Hematopoietic multipotent progenitor cell (in vitro differentiated cells): ENCODE results near the gene NFAM1. TPM values are rescaled to one million over a fixed set of nuclear protein-coding genes. Genes with fewer than 3 reads are reported as not detected.

Source experiments
- DNase-seq, 3 donors: peaks; one replicate each; pipeline ENCODE4 v3.0.0-alpha.2; 2011 to 2015; ENCODE audit warnings: low read depth in 2 of 3, low spot score in 2 of 3
- total RNA-seq: library from RNA; depleted of rRNA; stranded (reverse); fragments of >200 nt; gene quantifications from one replicate; pipeline ENCODE4 v1.2.3, GENCODE V29; 2012

Gene NFAM1
- total RNA-seq, 1 donor = 3.0 TPM

DNA sequence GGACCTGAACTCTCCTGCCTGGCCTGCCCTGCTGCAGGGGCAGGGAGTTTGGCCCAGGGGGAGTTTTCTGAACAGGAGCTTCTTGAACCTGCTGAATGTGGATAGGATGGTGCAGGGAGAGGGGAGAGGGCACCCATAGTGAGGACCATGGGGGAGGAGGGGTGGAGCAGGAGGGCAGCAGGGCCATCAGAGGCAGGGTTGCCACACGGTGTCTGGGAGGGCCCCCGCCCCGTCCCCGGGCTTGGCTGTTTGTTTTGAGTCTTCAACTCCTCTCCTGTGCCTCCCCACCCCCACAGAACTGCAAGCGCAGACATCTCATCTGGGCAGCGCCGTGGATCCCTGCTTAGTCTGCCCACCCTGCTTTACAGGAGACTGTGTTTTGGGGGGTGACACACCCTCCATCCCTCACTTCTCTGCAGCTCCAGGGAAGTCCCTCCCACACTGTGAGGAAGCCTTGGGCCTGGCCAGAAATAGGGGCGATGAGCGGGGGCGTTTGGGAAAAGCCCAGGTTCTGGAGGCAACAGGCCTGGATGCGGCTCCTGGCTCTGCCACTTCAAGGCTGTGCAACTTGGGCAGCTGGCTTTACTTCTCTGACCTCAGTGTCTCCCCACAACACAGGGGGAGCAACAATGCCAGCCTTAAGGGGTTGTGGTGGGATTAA lies 14.4 kb downstream of the NFAM1 start:
- no peak for DNase-seq

DNA sequence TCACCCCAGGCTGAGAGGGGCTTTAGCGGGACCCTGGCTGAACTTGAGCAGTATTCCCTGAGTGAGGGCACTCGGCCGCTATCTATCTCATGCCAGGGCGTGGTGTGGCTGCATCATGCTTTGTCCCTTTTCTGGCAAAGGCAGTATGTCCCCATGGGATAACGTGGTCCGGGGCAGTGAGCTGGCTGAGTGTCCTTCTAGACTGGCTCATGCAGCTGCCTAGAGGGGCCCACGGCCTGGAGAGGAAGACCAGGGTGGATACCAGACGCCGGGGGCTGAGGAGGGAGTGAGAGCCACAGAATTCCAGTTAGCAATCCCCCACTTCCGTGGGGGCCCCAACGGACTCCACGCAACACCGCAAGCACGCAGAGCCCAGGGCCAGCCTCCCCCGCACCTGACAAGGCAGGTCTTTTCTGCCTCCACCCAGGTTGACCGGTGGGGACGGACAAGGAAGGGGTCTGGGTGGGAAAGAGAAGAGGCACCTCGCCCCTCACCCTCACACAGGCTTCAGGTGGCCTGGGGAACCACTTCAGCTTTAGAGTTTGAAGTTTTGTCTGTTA lies 15.5 kb downstream of the NFAM1 start:
- DNase-seq = no peak

DNA sequence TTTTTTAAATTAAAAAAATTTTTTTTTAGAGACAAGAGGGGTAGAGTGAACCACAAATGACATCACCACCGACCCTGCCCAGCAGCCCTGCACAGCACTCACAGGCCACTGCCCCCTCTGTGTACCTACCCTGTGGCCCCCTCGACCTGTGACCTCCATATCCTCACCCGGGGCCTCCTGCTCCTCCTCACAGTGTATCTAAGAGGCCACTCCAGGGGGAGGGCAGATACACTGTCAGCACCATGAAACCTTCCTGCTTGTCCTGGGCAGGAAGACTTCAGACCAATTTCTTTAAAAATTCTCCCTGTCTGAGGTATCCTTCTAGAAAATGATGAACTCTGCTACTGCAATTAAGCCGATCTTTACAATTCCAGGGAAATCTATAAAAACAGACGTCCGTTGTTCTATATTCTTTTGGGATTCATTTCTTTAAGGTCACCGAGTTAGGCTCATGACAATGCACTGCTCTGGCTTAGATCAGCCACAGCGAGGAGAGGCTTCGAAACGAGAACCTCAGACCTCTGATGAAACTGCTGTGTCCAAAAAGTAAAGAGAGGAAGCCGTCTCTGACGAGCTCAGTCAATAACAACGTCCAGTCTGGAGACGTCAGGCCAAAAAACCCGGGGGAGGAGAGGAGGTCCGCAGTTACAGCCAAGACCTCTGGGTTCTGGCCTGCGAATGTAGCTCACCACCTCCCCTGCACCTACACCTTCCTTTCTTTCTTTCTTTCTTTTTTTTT lies 17.5 kb downstream of the NFAM1 start:
- DNase-seq = no peak

- no peak for DNase-seq
These were observed 18.2 kb downstream of the NFAM1 start for GRCh38 chr22:42414021-42414420.

DNA sequence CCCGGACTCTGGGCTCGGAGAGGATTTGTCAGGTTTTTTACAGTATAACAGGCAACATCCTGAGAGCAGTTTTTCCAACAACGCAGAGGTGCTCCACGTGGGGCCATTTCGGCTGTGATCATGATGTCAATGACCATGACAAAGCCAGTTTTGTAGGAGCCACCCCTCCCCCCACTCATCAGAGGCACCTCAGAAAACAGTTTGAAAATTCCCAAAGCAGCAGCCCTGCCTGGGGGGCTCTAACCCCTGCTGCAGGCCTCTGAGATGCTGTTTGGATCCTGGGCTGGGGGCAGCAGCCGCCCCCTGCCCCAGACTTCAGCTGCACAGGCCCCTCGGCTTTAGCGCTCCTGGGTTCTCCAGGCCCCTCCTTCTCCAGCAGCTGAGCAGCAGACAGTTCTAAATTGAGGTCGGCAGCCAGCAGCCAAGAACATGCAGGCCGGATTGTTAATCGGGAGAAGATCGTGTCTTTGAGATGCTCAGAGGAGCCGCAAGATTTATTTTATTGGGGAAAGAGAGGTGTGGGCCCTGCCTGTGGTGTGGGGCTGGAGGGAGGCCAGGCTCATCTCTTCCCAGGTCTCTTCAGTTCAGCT lies 19.4 kb downstream of the NFAM1 start:
- DNase-seq = no peak

- no peak for DNase-seq
These were observed 21.5 kb downstream of the NFAM1 start for GRCh38 chr22:42410708-42411107.

DNA sequence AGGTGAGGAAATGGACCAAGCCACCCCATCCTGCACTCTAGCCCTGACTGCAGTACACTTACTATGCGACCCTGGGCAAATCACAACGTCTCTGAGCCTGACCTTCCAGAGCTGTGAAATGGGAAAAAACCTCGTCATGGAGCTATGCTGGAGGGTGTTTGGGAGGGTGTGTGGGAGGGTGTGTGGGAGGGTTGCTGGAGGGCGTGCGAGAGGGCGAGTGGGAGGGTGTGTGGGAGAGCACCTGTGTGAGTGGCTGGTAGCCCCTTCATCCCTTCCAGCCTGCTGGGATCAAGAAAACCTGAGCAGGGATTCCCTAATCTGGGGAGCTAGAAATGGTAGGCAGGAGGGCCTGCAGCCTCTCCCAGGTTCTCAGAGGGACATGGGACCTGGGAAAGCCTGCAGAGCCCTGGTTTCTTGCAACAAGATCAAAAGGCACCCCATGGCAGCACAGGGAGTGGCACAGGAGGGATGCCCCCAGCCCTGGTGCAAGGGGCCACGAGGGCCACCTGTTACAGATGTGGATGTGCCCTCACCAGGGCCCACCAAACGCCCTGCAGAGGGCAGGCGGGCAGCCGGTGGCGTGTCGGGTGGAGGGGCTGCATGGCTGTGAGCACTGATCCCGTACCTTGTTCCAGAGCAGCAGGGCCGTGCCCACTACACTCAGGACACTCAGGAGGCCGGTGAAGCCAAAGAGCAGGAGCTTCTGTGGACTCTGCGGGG lies 23.2 kb downstream of the NFAM1 start:
- DNase-seq = no peak

DNA sequence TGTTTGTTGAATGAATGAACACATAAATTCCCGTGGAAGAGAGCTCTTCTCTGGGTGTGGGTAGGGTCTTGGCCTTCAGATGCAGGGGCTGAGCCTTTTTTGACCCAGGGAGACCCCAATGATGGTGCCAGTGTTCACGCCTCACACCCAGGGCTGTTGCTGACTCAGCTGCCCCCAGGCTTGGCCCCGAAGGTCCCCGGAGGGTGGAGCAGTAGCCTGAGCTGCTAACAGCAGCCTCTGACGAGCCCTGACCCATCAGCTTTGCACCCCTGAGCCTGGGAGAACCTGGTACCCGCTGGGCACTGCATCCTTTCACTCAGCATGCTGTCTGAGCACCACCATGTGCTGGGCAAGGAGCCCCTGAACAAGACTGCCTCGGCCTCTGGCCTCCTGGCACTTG lies 23.9 kb downstream of the NFAM1 start:
- no peak for DNase-seq

DNA sequence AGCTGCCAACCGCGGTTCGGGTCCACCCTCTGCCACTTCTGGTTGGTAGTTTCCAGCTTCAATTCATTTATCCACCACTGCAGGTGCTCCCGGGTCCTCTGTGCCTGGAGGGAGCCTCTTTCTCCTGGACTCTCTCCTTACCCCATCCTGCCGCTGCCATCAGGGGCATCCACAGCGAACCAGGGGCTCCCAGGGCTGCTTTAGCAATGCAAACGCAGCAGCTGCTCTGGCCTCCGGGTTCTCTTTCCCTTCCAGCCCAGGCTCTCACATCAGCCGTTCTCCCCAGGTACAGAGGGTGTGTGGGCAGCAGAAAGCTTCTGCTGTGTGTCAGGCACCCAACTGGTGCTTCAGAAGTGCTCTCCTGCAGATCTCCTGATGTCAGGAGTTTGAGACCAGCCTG lies 27.9 kb downstream of the NFAM1 start:
- DNase-seq = no peak

DNA sequence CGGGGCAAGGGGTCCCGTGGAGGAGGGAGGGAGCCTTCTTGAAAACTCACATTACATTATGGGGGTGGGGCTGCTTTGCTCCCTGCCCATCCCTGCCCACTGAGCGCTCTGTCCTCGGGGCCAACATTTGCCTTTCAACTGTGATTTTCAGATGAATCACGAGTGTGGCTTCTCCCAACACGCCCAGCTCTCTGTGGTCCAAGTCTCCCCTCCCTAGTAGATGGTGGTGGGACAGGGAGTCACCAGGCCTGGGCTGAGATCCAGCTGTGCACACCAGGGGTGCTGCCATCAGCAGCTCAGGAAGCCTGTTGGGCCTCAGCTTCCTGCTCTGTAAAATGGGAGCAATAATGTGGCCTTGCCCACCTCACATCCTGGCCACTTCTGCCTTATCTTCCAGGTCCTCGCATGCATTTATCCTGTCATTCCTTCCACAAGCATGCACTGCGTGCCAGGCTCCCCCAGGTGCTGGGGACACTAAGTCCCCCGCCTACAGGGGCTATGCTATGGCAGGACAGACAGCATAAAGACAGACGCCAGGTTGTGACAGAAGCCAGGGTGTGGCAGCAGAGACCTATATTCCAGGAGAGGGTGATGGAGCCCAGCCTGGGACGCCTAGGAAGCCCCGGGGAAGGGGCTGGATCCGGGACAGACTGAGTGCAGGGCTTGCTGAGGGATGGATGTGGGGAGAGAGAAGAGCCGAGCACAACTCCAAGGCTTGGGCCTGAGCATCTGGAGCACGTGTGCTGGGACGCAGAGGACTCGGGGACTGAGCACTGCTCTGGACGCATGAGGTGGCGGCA lies 30.5 kb downstream of the NFAM1 start:
- no peak for DNase-seq

DNA sequence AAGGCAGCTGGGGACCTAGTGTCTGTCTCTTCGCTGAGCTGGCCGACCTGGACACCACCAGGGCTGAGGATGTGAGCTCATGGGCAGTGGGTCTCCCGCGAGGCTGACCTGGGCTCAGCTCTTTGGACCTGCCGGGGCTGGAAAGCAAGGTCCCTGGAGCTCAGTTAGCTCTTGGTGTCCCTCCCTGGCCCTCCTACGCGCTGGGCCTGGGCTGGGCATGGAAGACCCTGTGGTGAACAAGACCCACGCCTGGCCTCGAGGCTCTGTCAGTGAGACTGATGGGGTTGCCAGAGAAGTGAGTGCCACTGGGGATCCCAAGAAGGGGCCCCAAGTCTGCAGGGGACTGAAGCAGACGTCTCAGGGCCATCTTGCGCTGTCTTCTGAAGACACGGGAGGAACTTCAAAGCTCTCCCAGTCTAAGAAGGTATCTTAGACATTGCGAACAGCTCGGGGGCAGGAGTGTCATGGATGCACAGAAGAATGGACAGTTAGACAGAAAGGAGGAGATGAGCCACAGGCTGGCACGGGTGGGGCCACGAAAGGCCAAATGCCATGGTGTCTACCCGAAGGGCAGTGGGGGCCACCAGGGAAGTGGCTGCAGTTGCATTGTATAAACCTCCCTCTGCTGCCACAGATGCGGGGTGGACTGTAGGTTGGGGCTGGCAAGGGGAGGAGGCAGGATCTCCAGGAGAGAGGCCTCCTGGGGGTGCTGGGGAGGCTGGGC lies 31.2 kb downstream of the NFAM1 start:
- DNase-seq = no peak

GRCh38 chr22:42399315-42400271 lies 32.6 kb downstream of the NFAM1 start:
- peak in 2 of 3 donors; percentile 16 to 41 for DNase-seq

DNA sequence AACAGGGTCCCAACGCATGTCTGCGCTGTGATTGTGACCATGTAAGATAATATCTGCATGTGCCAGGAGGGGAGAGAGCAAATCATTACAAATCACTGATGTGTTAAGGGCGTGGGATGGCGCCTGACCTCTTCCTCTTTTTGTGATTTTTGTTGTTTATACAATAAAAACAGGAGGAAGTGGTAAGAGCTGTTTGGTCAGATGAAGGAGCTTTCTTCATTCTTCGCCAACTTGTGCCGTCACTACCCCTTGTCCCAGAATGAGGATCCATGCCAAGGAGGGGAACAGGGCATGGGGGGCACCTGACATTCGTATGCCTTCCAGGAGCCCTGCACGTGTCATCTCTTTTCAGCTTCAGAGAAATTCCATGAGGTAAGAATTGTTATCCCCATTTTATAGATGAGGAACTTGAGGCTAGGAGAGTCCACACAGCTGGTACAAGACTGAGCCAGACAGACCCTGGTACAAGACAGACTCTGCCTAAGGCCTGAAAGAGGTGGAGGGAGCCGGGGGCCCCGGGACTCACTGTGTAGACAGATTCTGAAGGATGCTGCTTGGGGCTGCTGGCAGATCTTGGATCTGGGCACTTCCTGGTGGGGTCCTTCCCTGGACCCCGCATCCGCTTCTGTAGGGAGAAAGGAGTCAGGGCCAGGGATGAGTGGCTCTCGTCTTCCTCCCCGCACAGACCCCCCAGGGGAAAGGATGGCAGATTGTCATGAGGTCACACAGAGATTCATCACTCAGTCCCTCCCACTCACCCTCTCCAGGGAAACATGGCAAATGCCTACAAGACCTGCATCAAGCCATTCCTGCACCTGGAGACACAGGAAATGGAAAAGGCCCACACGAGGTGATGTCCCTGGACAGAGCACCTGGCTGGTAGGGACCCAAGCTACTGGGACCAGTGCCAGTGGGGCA lies 34.6 kb downstream of the NFAM1 start:
- peak in 2 of 3 donors; percentile 81 to 92 for DNase-seq

DNA sequence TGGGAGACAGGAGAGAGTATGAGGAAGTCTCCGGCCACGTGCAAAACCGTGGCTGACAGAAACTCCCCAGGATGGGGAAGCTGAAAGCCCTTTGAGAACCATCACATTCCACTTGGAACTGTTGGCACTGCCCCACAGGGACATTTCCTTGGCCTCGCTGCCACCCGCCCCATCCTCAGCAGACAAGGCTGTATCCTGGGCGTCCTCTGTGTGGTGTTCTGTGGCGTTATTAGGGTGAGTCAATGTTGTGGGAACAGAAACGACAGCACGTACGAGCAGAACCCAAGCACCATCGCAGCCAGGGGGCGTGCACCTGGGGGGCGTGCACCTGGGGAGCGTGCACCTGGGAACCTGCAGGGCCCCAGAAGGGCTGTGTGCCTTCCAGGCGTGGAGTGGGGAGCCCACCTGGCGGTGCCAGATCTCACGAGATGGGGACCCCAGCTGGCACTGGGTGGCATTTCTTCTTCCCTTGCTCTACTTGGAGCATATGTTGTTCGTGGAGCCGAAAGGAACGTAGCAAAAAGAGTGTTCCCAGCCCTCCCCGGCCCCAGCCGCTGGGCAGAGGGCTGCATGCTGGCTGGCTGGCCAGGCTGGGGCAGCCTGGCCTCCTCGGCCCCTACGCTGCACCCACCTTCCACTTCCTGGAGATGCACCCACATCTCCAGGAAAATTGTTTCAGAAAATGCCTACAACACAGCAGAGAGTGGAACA lies 35.4 kb downstream of the NFAM1 start:
- no peak for DNase-seq

DNA sequence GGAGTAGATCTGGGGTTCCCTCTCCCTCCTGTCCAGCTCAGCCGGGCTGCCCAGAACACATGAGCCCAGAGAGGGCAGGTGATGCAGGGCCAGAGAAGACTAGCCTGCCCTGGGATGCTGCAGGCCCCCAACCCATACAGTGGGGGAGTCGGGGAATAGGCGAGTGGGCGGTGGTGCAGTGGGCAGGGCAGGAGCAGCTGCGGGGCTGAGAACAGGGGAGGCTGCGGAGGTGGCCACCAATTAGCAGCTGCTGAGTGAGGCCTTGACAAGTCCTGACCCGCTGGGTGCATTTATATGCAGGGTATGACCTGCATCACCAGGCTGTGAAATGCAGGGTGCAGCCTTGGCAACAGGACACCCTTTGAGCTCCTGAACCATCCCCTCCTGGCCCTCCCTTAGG lies 43.1 kb downstream of the NFAM1 start:
- DNase-seq = no peak

GRCh38 chr22:42388130-42388797 lies 43.9 kb downstream of the NFAM1 start:
- DNase-seq = no peak
